HG03558 (cell line): ENCODE data around the gene METAP1D.
"Not testable (repeated sequence)": the region's sequence is repeated elsewhere in the genome, so short reads cannot be mapped to it uniquely, and the experiment has no call there.

Experiments used
- ATAC-seq: cut with Tn5 transposase; IDR thresholded peaks from one replicate; pipeline ENCODE4 v1.9.1; 2021; ENCODE audit warnings: moderate number of reproducible peaks; ENCODE audit not compliant: unreplicated experiment; ENCODE audit errors: extremely low read depth

METAP1D gene

GRCh38 chr2:172047566-172048507 lies 48.1 kb downstream of the METAP1D start:
- no peak for ATAC-seq

GRCh38 chr2:172048508-172049503 lies 49.1 kb downstream of the METAP1D start:
- ATAC-seq: no peak

DNA sequence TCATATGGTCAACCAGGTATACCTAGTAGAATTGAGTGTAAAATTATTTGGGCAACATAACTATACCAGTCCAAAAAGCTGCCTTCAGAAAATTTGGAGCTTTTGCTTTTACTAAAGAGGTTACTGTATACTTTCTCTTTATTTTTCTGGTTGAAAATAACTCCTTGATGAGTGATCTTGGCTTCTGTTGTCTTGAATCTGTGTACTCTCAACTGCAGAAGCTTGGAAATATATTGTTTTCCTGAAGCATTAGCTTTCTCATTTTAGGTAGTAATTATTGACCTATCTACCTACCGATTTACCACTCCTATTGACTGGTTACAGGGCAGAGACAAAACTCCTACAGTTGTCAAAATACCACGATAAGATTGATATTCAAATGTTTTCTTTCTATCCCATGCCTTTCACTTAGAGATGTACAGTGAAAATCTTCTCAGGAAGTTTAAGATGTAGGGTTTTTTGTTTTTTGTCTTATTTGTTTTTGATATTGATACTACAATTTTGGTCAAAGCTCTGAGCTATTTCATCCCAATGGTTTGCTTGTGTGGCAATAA lies 49.9 kb downstream of the METAP1D start:
- ATAC-seq: no peak

DNA sequence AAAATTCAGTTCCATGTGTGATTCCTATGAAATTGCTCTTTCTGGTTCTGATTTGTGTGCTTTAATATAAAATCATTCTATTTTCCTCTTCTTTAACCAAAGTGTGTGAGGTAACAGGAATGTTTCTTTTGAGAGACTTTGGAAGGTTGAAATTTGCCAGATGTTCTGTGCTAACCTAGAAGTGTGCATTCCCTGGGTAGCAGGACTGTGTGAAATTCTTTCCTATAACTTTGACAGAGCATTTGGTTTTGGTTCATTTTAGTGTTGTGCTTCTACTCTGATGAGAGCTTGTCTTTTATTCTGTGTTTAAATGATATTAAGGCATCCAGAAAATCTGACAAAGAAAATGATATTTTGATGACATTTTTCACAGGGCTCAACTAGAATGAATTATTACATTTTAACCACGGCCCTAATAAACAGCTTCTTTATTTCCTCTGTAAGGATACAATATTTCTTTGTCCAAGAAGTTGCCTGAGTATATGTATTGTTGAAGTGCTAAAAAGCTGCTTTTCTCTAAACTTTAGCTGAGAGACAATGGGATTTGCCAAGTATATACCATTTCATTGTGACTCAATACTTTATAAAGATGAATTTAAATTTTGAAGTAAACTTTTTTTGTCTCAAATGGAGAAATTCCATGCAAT lies 50.8 kb downstream of the METAP1D start:
- ATAC-seq: no peak

- ATAC-seq: no peak
Observed at GRCh38 chr2:172052000-172052983, 52.5 kb downstream of the METAP1D start.

DNA sequence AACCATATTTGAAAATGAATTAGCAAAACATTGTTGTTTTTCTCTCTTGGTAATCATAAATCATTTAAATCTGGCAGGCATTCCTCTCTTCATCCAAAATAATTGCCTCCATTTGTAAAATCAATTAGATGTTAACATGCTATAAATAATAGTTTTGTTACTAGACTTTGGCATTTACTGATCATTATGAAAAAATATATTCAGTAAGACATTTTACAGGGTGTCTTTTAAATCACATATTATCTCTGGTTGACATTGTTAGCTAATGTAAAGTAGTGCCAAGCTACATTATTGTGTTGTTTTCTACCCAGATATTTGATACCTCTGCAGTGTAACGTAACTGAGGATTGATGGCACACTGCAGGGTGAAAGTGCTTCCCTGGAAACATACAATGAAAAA lies 53.7 kb downstream of the METAP1D start:
- no peak for ATAC-seq

DNA sequence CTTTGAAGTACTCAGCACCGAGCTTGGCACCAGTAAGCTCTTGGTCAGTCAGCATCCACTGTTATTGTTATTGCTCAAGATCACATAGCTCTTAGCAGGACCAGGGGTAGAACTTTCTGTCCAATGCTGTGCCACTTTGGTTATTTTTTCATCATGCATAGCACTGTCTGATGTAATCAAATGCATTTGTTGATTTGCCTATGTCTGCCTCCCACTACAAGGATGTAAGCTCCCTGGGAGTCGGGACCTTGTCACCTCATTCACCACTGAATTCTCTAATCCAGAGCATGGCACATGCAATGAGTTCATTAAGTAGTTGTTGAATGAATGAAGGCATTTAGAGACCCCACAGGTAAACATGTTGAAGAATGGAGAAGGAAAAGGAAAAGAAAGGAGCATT lies 56.5 kb downstream of the METAP1D start:
- ATAC-seq: no peak

DNA sequence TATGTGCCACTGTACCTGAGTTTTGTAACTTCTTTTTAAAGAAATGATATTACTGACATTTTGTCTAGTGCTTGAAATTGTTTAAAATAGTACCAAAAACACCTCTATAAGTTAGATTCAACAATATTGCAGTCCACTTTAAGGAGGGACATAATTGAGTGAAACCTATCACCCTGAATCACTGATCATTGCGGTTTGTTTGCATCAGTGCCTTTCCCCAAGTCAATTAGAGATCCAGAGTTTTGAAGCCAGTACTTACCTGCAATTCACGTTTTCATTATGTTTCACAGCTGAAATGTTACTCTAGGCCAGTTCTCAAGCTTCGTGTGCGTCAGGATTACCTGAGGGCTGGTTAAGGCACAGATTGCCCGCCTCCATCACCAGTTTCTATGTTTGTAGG lies 58.9 kb downstream of the METAP1D start:
- ATAC-seq: no peak

- not testable (repeated sequence) for ATAC-seq
Observed at GRCh38 chr2:172060118-172060517, 60.4 kb downstream of the METAP1D start.

DNA sequence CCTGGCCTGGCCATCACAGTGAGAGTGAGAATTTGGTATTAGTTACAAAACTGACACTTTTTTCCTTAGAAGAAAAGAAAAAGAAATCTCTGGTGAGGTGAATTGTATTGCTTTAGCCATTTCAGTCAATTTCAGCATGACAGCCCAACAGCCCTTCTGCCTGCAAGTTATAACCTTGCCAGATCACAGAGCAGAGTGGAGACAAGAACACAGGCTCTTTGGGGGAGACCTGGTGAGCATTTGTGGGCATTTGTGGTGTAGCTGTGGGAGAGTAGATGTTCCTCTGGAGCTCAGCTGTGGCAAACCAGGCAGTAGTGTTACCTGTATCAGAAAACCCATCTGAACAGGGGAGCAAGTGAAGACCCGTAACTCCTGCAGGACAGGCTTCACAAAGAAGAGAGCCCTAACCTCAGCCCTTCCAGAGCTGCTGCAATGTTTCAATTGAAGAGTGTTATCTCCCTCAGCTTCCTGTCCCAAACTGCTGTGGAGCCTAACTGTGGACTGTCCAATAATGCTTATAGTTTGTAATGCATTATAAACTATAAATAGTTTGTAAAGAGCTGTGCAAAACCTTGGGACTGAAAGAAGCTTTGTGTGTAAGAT lies 62.8 kb downstream of the METAP1D start:
- no peak for ATAC-seq

- no peak for ATAC-seq
Observed at GRCh38 chr2:172063446-172063845, 63.7 kb downstream of the METAP1D start.

GRCh38 chr2:172065111-172065510 lies 65.4 kb downstream of the METAP1D start:
- ATAC-seq: no peak

- ATAC-seq: no peak
Observed at GRCh38 chr2:172066394-172066886, 66.7 kb downstream of the METAP1D start.

- ATAC-seq: not testable (repeated sequence)
Observed at GRCh38 chr2:172067905-172068304, 68.2 kb downstream of the METAP1D start.

DNA sequence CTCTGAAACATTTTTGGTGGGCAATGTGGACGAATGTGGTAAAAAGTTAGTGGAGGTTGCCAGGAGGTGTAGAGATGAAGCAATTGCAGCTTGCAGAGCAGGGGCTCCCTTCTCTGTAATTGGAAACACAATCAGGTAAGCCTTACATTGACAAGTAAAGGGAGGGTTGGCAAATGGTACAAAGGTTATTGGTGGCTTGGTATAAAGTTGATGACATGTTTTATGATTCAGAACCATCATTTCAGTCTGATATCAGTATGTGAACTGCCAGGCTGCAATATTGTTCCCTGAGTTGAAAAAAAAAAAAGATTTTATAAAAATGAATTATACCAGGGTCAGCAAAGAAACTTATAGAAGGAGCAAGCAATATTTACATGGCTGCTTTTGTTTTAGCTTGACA lies 71.2 kb downstream of the METAP1D start:
- no peak for ATAC-seq

DNA sequence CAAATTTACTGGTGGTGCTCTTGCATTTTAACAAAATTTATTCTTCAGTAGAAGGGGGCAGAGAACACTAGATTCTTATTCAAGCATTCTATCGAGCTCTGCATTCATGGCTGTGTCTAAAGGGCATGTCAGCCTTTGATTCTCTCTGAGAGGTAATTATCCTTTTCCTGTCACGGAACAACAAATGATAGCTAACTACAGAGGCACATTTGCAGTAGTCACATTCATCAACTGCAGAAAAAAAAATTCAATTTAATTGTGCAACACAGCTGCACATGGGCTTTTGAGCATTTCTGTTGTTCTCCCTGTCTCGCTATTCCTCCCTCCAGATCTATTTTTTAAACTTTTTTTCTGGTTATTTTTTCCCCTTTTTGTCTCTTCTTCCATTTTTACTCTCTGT lies 72.5 kb downstream of the METAP1D start:
- ATAC-seq: no peak

- ATAC-seq: no peak
Observed at GRCh38 chr2:172072706-172073105, 73.0 kb downstream of the METAP1D start.

DNA sequence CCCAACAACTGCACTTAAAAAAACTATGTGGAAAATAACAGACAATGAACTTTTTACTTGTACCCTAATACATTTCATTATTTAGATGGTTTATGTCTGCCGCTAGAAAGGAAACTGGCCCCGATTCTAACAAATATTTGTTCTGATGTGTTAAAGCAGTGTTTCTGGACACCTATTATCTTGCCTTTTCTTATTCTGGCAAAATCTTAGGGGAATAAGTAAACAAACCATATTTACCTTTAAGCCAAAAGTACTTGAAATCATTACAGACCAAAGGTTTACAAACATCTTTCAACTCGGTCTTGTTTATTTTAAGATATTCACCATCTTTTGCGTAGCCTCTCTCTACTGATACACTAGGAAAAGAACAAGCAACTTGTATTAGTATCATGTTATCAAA lies 73.8 kb downstream of the METAP1D start:
- ATAC-seq: no peak
